22Rv1 (cell line): ENCODE data around the gene LRRC36.

ENCODE experiments used
- ZFX ChIP-seq: fragments of 450-650 bp; IDR thresholded peaks from 2 replicates; pipeline ENCODE4 v1.6.1; 2017; ENCODE audit warnings: antibody characterized with exemption, borderline replicate concordance
- TF ChIP-seq, protein P1 (sequence below): fragments of 450-650 bp; IDR thresholded peaks from 2 replicates; pipeline ENCODE4 v1.5.1; 2017; ENCODE audit warnings: mild to moderate bottlenecking

DNA sequence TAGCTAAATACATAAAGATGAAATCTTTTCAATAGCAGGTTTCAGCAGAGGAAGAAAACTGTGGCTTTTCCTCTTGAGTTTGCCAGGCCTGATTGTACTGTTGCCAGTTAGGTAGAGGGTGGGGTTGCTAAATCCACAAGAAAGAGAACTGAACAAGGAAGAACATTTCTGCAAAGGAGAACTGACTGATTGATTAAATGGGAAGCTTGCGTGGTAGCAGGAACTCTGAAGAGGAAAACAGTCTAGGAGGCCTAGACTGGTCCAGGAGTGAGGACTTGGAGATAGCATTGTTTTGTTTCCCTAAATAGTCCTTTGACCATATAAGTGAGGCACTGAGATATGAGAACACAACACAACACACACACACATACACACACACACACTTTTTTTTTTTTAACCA, 18.8 kb downstream of the LRRC36 start:
- TF ChIP-seq, protein P1, sequence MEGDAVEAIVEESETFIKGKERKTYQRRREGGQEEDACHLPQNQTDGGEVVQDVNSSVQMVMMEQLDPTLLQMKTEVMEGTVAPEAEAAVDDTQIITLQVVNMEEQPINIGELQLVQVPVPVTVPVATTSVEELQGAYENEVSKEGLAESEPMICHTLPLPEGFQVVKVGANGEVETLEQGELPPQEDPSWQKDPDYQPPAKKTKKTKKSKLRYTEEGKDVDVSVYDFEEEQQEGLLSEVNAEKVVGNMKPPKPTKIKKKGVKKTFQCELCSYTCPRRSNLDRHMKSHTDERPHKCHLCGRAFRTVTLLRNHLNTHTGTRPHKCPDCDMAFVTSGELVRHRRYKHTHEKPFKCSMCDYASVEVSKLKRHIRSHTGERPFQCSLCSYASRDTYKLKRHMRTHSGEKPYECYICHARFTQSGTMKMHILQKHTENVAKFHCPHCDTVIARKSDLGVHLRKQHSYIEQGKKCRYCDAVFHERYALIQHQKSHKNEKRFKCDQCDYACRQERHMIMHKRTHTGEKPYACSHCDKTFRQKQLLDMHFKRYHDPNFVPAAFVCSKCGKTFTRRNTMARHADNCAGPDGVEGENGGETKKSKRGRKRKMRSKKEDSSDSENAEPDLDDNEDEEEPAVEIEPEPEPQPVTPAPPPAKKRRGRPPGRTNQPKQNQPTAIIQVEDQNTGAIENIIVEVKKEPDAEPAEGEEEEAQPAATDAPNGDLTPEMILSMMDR: no peak
- TF ChIP-seq ZFX: no peak
